ENCODE data around the gene C6orf120. TPM values are rescaled to one million over a fixed set of nuclear protein-coding genes. Genes with fewer than 3 reads are reported as not detected.

C6orf120 gene
- total and polyA plus RNA-seq, 9 of the 15 experiments (the other 6 are each of a cell fraction or from before 2014, with no cell fraction given), result 7.7 to 44.9 (median 34.8) TPM

DNA sequence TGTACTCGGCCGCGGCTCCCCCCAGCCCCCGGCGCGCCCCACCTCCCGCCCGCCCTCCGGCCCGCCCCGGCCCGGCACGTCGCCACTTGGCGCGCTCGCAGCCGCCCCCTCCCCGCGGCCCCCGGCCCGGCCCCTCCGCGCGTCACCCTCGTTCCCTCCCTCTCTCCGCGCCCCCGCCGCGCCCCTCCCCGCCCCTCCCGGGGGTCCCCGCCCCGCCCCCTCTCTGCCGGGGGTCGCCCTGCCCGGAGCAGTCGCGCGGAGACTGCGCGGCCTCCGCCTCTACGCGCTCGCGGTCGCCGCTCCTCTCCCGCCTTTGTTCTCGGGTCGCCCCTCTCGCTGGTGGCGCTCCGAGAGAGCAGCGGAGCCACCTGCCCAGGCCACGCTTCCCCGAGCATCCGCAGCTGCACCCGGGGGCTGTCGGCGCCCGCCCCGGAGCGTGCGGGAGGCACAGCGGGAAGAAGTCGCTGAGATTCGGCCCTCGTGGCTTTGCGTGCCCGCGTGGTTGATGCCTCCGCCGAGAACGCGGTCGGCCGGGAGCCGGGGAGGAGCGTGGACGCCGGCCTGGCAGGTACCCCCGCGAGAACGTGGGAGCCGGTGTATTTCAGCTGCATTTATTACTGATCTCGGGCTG, 22.7 kb downstream of the C6orf120 start, which contains the start of gene PHF10:
Gene PHF10 (minus strand): TSS at position 7 of the 631 bp plus-strand sequence. CDS start 569 bp downstream, outside the sequence.
- Histone ChIP-seq H3K27ac (ENCODE audit: extremely low read depth, low read depth, low read length) (peak within 1 kb of the TSS; percentile 82), H4K20me1 (replicated peaks; ENCODE audit: control insufficient read depth, insufficient read depth, low read length) (peaks cover 6% of the 10 kb centered on the region), H3K9ac (ENCODE audit: insufficient read depth in 1 of 2, low read depth in 2 of 2, low read length in 2 of 2) (peak within 1 kb of the TSS; percentile 79 to 97), H3K9me1 (ENCODE audit: control insufficient read depth, insufficient read depth, low read length) (no peaks in the 10 kb centered on the region), H3K27me3 (ENCODE audit: control insufficient read depth in 2 of 2, insufficient read depth in 2 of 2, low read length in 2 of 2) (no peaks in the 10 kb centered on the region), H3K79me2 (ENCODE audit: control insufficient read depth, insufficient read depth, low read length) (peaks cover 39% of the 10 kb centered on the region), H2AFZ (ENCODE audit: low read depth, low read length) (peak within 1 kb of the TSS; percentile 79), H3K4me3 (peak within 1 kb of the TSS; percentile 63), H3K4me2 (ENCODE audit: insufficient read depth, low read length) (peak within 1 kb of the TSS; percentile 93), H3K4me1 (replicated peaks in 1 of 2; ENCODE audit: control insufficient read depth in 2 of 2, insufficient read depth in 2 of 2, low read length in 2 of 2) (peaks cover 25 to 31% of the 10 kb centered on the region in 2 experiments), H3K36me3 (ENCODE audit: control insufficient read depth, insufficient read depth, low read length) (peaks cover 6% of the 10 kb centered on the region; the same call in 2 of the 3 replicates), H3K9me3 (replicated peaks; ENCODE audit: control insufficient read depth, insufficient read depth, low read depth, low read length) (no peaks in the 10 kb centered on the region)
- CTCF ChIA-PET (ENCODE audit: low intra/inter-chr PET ratio), result no interaction called here
- peak; percentile 59 for ATAC-seq
- FAIRE-seq, result no peak
- in situ Hi-C loops (cut with MboI), result no loop called here
- peak; percentile 73 to 92 (median 88) for DNase-seq (ENCODE audit: extremely low read depth in 1 of 4, low spot score in 3 of 4)
- POLR2A ChIA-PET, result interaction anchor here (0.7 to 2.9 kb wide), 8 partner anchors 11 to 403 kb away, joined by 3 to 22 read pairs (median 5); partner anchors contain the start of genes DYNLT2 and ERMARD
- BruUV-seq (replicated peaks), result no TSS peak
- intact Hi-C loops (cut with micrococcal nuclease), result loop anchor here (1.0 kb wide), 1 partner anchor 27 kb away; the partner anchor contains the start of genes DYNLT2 and ERMARD
- 1% methylated on average over 45 of the region's 89 CpGs for WGBS (ENCODE audit: insufficient coverage, low coverage, missing lambda C conversion rate)
- TF ChIP-seq ZNF146 (CRISPR knock-in tag; IDR thresholded peaks at IDR 0.05; ENCODE audit: unreplicated experiment) (no peak), SMARCB1 (IDR thresholded peaks at IDR 0.05; ENCODE audit: insufficient read length, low read depth) (peak; percentile 20), ZBTB7A (IDR thresholded peaks at IDR 0.05; ENCODE audit: borderline replicate concordance, control insufficient read depth, low read depth, low read length) (peak; percentile 84; the same call in 1 of the 2 replicates), POLR2G (IDR thresholded peaks at IDR 0.05; ENCODE audit: low read depth, low read length) (peak; percentile 91), NR4A1 (CRISPR knock-in tag; IDR thresholded peaks at IDR 0.05) (0 out of 2 replicates have a peak, but pooled peaks have one; percentile 6), NR4A1 (tag; IDR thresholded peaks at IDR 0.05) (0 out of 2 replicates have a peak, but pooled peaks have one; percentile 44), NONO (IDR thresholded peaks at IDR 0.05; ENCODE audit: low read depth in 2 of 2, low read length in 1 of 2) (peak in 1 of 2 experiments; percentile 69; a peak in 2 of 4 replicates), L3MBTL2 (IDR thresholded peaks at IDR 0.05) (peak; percentile 95), ELF2 (CRISPR knock-in tag; IDR thresholded peaks at IDR 0.05) (no peak), FOXP1 (CRISPR knock-in tag; IDR thresholded peaks at IDR 0.05) (peak; percentile 77; the same call in 1 of the 2 replicates), ARID4B (CRISPR knock-in tag; IDR thresholded peaks at IDR 0.05) (no peak)
- TF ChIP-seq, protein P1, sequence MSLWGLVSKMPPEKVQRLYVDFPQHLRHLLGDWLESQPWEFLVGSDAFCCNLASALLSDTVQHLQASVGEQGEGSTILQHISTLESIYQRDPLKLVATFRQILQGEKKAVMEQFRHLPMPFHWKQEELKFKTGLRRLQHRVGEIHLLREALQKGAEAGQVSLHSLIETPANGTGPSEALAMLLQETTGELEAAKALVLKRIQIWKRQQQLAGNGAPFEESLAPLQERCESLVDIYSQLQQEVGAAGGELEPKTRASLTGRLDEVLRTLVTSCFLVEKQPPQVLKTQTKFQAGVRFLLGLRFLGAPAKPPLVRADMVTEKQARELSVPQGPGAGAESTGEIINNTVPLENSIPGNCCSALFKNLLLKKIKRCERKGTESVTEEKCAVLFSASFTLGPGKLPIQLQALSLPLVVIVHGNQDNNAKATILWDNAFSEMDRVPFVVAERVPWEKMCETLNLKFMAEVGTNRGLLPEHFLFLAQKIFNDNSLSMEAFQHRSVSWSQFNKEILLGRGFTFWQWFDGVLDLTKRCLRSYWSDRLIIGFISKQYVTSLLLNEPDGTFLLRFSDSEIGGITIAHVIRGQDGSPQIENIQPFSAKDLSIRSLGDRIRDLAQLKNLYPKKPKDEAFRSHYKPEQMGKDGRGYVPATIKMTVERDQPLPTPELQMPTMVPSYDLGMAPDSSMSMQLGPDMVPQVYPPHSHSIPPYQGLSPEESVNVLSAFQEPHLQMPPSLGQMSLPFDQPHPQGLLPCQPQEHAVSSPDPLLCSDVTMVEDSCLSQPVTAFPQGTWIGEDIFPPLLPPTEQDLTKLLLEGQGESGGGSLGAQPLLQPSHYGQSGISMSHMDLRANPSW (CRISPR knock-in tag; IDR thresholded peaks at IDR 0.05), result 0 out of 2 replicates have a peak, but pooled peaks have one; percentile 50

Data from K562 (cell line).